22Rv1 (cell line): ENCODE measurements around the gene SLC39A1.

Experiments used
- CTCF ChIP-seq: fragments of 450-650 bp; IDR thresholded peaks from 2 replicates; pipeline ENCODE4 v1.5.1; 2017; ENCODE audit warnings: mild to moderate bottlenecking
- ZFX ChIP-seq: fragments of 450-650 bp; IDR thresholded peaks from 2 replicates; pipeline ENCODE4 v1.6.1; 2017; ENCODE audit warnings: antibody characterized with exemption, borderline replicate concordance

GRCh38 chr1:153921803-153922075 lies 41.6 kb downstream of the SLC39A1 start:
- no peak for TF ChIP-seq CTCF
- TF ChIP-seq ZFX, result no peak
